CD4-positive, CD25-positive, alpha-beta regulatory T cell (primary cell): ENCODE data around the gene RAET1E. TPM values are rescaled to one million over a fixed set of nuclear protein-coding genes. Genes with fewer than 3 reads are reported as not detected.
"Not testable (repeated sequence)": the region's sequence is repeated elsewhere in the genome, so short reads cannot be mapped to it uniquely, and the experiment has no call there.

ENCODE experiments used
- ATAC-seq, 2 donors: fragments of 150-1000 bp; cut with Tn5 transposase; one replicate each; pipeline ENCODE4 v1.10.0; 2021; ENCODE audit warnings: low read depth in 2 of 2, moderate number of reproducible peaks in 2 of 2, moderate library complexity in 1 of 2
- DNase-seq, 3 donors: peaks; one replicate each; pipeline versions ENCODE4 v3.0.0 to v3.0.0-alpha.2; 2012 to 2022; ENCODE audit warnings: mixed read lengths in 1 of 3
- H3K27ac ChIP-seq: one replicate; pipeline ENCODE4 v1.7.0; 2013; ENCODE audit warnings: mild to moderate bottlenecking, low read length; ENCODE audit not compliant: insufficient read depth, poor library complexity, severe bottlenecking
- H3K27me3 ChIP-seq: one replicate; pipeline ENCODE4 v1.7.0; 2013; ENCODE audit warnings: low read length; ENCODE audit not compliant: control insufficient read depth, insufficient read depth
- H3K36me3 ChIP-seq: one replicate; pipeline ENCODE4 v1.7.0; 2013; ENCODE audit warnings: mild to moderate bottlenecking, low read length, moderate library complexity; ENCODE audit not compliant: control insufficient read depth, insufficient read depth
- H3K4me1 ChIP-seq: 2 replicates; pipeline ENCODE4 v1.7.0; 2013; ENCODE audit warnings: mild to moderate bottlenecking, low read length; ENCODE audit not compliant: insufficient read depth, control insufficient read depth, poor library complexity, severe bottlenecking
- H3K4me3 ChIP-seq: one replicate; pipeline ENCODE4 v1.7.0; 2013; ENCODE audit warnings: low read depth, mild to moderate bottlenecking, low read length, moderate library complexity
- H3K9me3 ChIP-seq, 2 experiments: 1 replicate in 1 of 2; 2 replicates in 1 of 2; pipeline ENCODE4 v1.7.0; 2013; ENCODE audit warnings: low read length in 2 of 2, mild to moderate bottlenecking in 1 of 2, moderate library complexity in 1 of 2; ENCODE audit not compliant: control insufficient read depth in 2 of 2
- H3K27ac Mint-ChIP-seq, 3 donors: one replicate each; pipeline ENCODE4 v1.8.0; 2020 to 2022; ENCODE audit warnings: mild to moderate bottlenecking in 3 of 3, mixed read lengths in 3 of 3, moderate library complexity in 2 of 3
- H3K27me3 Mint-ChIP-seq: one replicate; pipeline ENCODE4 v1.8.0; 2022; ENCODE audit warnings: mild to moderate bottlenecking, mixed read lengths
- H3K36me3 Mint-ChIP-seq: one replicate; pipeline ENCODE4 v1.8.0; 2020; ENCODE audit warnings: mixed read lengths
- H3K4me1 Mint-ChIP-seq, 4 donors: one replicate each; pipeline ENCODE4 v1.8.0; 2020 to 2022; ENCODE audit warnings: mixed read lengths in 4 of 4, mild to moderate bottlenecking in 1 of 4
- H3K4me3 Mint-ChIP-seq, 4 donors: one replicate each; pipeline ENCODE4 v1.8.0; 2020 to 2022; ENCODE audit warnings: mild to moderate bottlenecking in 4 of 4, mixed read lengths in 4 of 4, moderate library complexity in 3 of 4
- H3K9me3 Mint-ChIP-seq, 7 donors: one replicate each; pipeline ENCODE4 v1.8.0; 2020 to 2022; ENCODE audit warnings: mixed read lengths in 7 of 7, mild to moderate bottlenecking in 3 of 7, moderate library complexity in 2 of 7
- polyA plus RNA-seq, 4 donors: library from polyadenylated mRNA; unstranded; fragments of 300-500 nt; fragmentation: Illumina TruSeq; gene quantifications; one replicate each; pipeline ENCODE4 v1.2.3, GENCODE V29; 2021
- total RNA-seq: library from RNA; stranded (reverse); gene quantifications from one replicate; pipeline ENCODE4 v1.2.3, GENCODE V29; 2022

RAET1E gene
- total and polyA plus RNA-seq, 5 donors from 2014 or later: not detected

- Histone ChIP-seq H3K27ac (no peak overlapping the region), H3K4me3 (no peak overlapping the region), H3K4me1 (peaks cover 6% of the 10 kb centered on the region), H3K9me3 (no peaks in the 10 kb centered on the region), H3K27me3 (peaks cover 6% of the 10 kb centered on the region), H3K36me3 (no peaks in the 10 kb centered on the region)
- Mint-ChIP-seq H3K4me1 (peaks cover 0 to 6% (median 1%) of the 10 kb centered on the region in 4 donors), H3K4me3 (no peak overlapping the region), H3K27ac (no peak overlapping the region), H3K36me3 (peaks cover 7% of the 10 kb centered on the region), H3K9me3 (no peaks in the 10 kb centered on the region), H3K27me3 (peaks cover 30% of the 10 kb centered on the region)
- no peak for ATAC-seq
- DNase-seq: no peak
Observed at GRCh38 chr6:149856256-149856994, 41.5 kb downstream of the RAET1E start.

- peaks cover 3% of the 10 kb centered on the region for H3K27me3 ChIP-seq
- H3K9me3 Mint-ChIP-seq: no peaks in the 10 kb centered on the region
- no peaks in the 10 kb centered on the region for H3K36me3 ChIP-seq
- H3K27ac Mint-ChIP-seq: peak overlapping the region in 1 of 3 donors; percentile 50
- H3K4me3 Mint-ChIP-seq: no peak overlapping the region
- H3K27ac ChIP-seq: no peak overlapping the region
- DNase-seq (no peak), ATAC-seq (no peak)
- H3K36me3 Mint-ChIP-seq: peaks cover 4% of the 10 kb centered on the region
- peaks cover 0 to 6% (median 1%) of the 10 kb centered on the region in 4 donors for H3K4me1 Mint-ChIP-seq
- H3K27me3 Mint-ChIP-seq: peaks cover 26% of the 10 kb centered on the region
- H3K9me3 ChIP-seq: no peaks in the 10 kb centered on the region
- peaks cover 6% of the 10 kb centered on the region for H3K4me1 ChIP-seq
- no peak overlapping the region for H3K4me3 ChIP-seq
Observed at GRCh38 chr6:149855741-149856140, 42.2 kb downstream of the RAET1E start.

GRCh38 chr6:149855040-149855654 lies 42.8 kb downstream of the RAET1E start:
- no peaks in the 10 kb centered on the region for H3K9me3 Mint-ChIP-seq
- peaks cover 4% of the 10 kb centered on the region for H3K36me3 Mint-ChIP-seq
- DNase-seq (no peak), ATAC-seq (no peak)
- no peak overlapping the region for H3K4me3 ChIP-seq
- H3K4me1 ChIP-seq: peaks cover 6% of the 10 kb centered on the region
- H3K27ac ChIP-seq: no peak overlapping the region
- no peak overlapping the region for H3K4me3 Mint-ChIP-seq
- peak overlapping the region in 1 of 3 donors; percentile 23 for H3K27ac Mint-ChIP-seq
- H3K27me3 Mint-ChIP-seq: peaks cover 23% of the 10 kb centered on the region
- H3K4me1 Mint-ChIP-seq: peaks cover 0 to 6% (median 1%) of the 10 kb centered on the region in 4 donors
- no peaks in the 10 kb centered on the region for H3K9me3 ChIP-seq
- no peaks in the 10 kb centered on the region for H3K36me3 ChIP-seq
- peaks cover 3% of the 10 kb centered on the region for H3K27me3 ChIP-seq

GRCh38 chr6:149854532-149854931 lies 43.4 kb downstream of the RAET1E start:
- Mint-ChIP-seq H3K36me3 (peaks cover 4% of the 10 kb centered on the region), H3K9me3 (no peaks in the 10 kb centered on the region), H3K4me3 (no peak overlapping the region), H3K4me1 (peaks cover 0 to 6% (median 1%) of the 10 kb centered on the region in 4 donors), H3K27me3 (peaks cover 28% of the 10 kb centered on the region), H3K27ac (no peak overlapping the region)
- no peak overlapping the region for H3K27ac ChIP-seq
- H3K36me3 ChIP-seq: no peaks in the 10 kb centered on the region
- H3K27me3 ChIP-seq: peaks cover 3% of the 10 kb centered on the region
- peaks cover 6% of the 10 kb centered on the region for H3K4me1 ChIP-seq
- no peak overlapping the region for H3K4me3 ChIP-seq
- ATAC-seq (no peak), DNase-seq (no peak)
- no peaks in the 10 kb centered on the region for H3K9me3 ChIP-seq

GRCh38 chr6:149854017-149854416 lies 43.9 kb downstream of the RAET1E start:
- H3K4me1 Mint-ChIP-seq, H3K9me3 ChIP-seq, H3K4me1 ChIP-seq, H3K36me3 Mint-ChIP-seq, H3K36me3 ChIP-seq, H3K27ac Mint-ChIP-seq, H3K4me3 ChIP-seq, ATAC-seq, H3K27ac ChIP-seq, H3K9me3 Mint-ChIP-seq, DNase-seq, H3K27me3 ChIP-seq, H3K4me3 Mint-ChIP-seq: not testable (repeated sequence)
- peaks cover 28% of the 10 kb centered on the region for H3K27me3 Mint-ChIP-seq

GRCh38 chr6:149852881-149853280 lies 45.0 kb downstream of the RAET1E start:
- Mint-ChIP-seq H3K27me3 (peaks cover 23% of the 10 kb centered on the region), H3K4me1 (peaks cover 0 to 5% (median 1%) of the 10 kb centered on the region in 4 donors), H3K9me3 (no peaks in the 10 kb centered on the region), H3K4me3 (no peak overlapping the region), H3K27ac (no peak overlapping the region), H3K36me3 (no peaks in the 10 kb centered on the region)
- peaks cover 3% of the 10 kb centered on the region for H3K27me3 ChIP-seq
- no peak overlapping the region for H3K27ac ChIP-seq
- no peak overlapping the region for H3K4me3 ChIP-seq
- no peaks in the 10 kb centered on the region for H3K9me3 ChIP-seq
- peaks cover 6% of the 10 kb centered on the region for H3K4me1 ChIP-seq
- DNase-seq: peak in 1 of 3 donors; percentile 51
- H3K36me3 ChIP-seq: no peaks in the 10 kb centered on the region
- no peak for ATAC-seq

- no peaks in the 10 kb centered on the region for H3K9me3 ChIP-seq
- no peak overlapping the region for H3K27ac ChIP-seq
- H3K27me3 ChIP-seq: peaks cover 3% of the 10 kb centered on the region
- peaks cover 0 to 5% (median 1%) of the 10 kb centered on the region in 4 donors for H3K4me1 Mint-ChIP-seq
- H3K4me3 ChIP-seq: no peak overlapping the region
- H3K36me3 ChIP-seq: no peaks in the 10 kb centered on the region
- peaks cover 6% of the 10 kb centered on the region for H3K4me1 ChIP-seq
- DNase-seq (peak in 1 of 3 donors; percentile 47), ATAC-seq (no peak)
- peaks cover 23% of the 10 kb centered on the region for H3K27me3 Mint-ChIP-seq
- H3K9me3 Mint-ChIP-seq: no peaks in the 10 kb centered on the region
- no peaks in the 10 kb centered on the region for H3K36me3 Mint-ChIP-seq
- H3K27ac Mint-ChIP-seq: no peak overlapping the region
- no peak overlapping the region for H3K4me3 Mint-ChIP-seq
Observed at GRCh38 chr6:149852180-149852579, 45.7 kb downstream of the RAET1E start.
